GM12873 (cell line): ENCODE data around the gene TLN1.

ENCODE experiments used
- CTCF ChIP-seq: IDR thresholded peaks from 2 replicates; pipeline ENCODE4 v1.5.1; 2012; ENCODE audit warnings: low read depth, mild to moderate bottlenecking, moderate library complexity, low read length, control low read depth; ENCODE audit not compliant: insufficient read depth; ENCODE audit errors: missing control alignments

The TLN1 gene

GRCh38 chr9:35712762-35713400 is 19.1 kb downstream of the TLN1 start:
- no peak for TF ChIP-seq CTCF

GRCh38 chr9:35711501-35712428 is 20.2 kb downstream of the TLN1 start:
- TF ChIP-seq CTCF, result no peak

GRCh38 chr9:35710818-35711500 is 21.0 kb downstream of the TLN1 start:
- TF ChIP-seq CTCF, result no peak

GRCh38 chr9:35708146-35708545 is 23.8 kb downstream of the TLN1 start:
- no peak for TF ChIP-seq CTCF

- no peak for TF ChIP-seq CTCF
These were observed 25.0 kb downstream of the TLN1 start for GRCh38 chr9:35706951-35707350.

GRCh38 chr9:35705836-35706430 is 26.1 kb downstream of the TLN1 start:
- TF ChIP-seq CTCF, result no peak
